Loucy (cell line): ENCODE results near the gene ABCG1.

ENCODE experiments used
- H2AFZ ChIP-seq: fragments of 200-600 bp; sonication (generic); 2 replicates; pipeline ENCODE4 v1.6.0; 2016; ENCODE audit warnings: antibody characterized with exemption, mild to moderate bottlenecking, low read length, moderate library complexity
- H3F3A ChIP-seq: fragments of 200-600 bp; 2 replicates; pipeline ENCODE4 v1.6.0; 2016; ENCODE audit warnings: antibody characterized with exemption, low read depth, mild to moderate bottlenecking
- H3K27me3 ChIP-seq: fragments of 200-600 bp; sonication (generic); 2 replicates; pipeline ENCODE4 v1.6.1; 2014; ENCODE audit warnings: low read length, mild to moderate bottlenecking; ENCODE audit not compliant: insufficient read depth, poor library complexity, severe bottlenecking
- H3K36me3 ChIP-seq: fragments of 200-600 bp; sonication (generic); 2 replicates; pipeline ENCODE4 v1.6.1; 2016; ENCODE audit warnings: low read length; ENCODE audit not compliant: insufficient read depth
- H3K4me1 ChIP-seq: fragments of 200-600 bp; sonication (generic); 2 replicates; pipeline ENCODE4 v1.5.1; 2014; ENCODE audit warnings: low read length, mild to moderate bottlenecking; ENCODE audit not compliant: insufficient read depth, poor library complexity, severe bottlenecking
- H3K4me2 ChIP-seq: fragments of 200-600 bp; sonication (generic); 2 replicates; pipeline ENCODE4 v1.6.0; 2014; ENCODE audit warnings: antibody characterized with exemption, low read length, low read depth, mild to moderate bottlenecking; ENCODE audit not compliant: poor library complexity, severe bottlenecking
- H3K4me3 ChIP-seq: fragments of 200-600 bp; sonication (generic); 2 replicates; pipeline ENCODE4 v1.5.1; 2014; ENCODE audit warnings: low read length, mild to moderate bottlenecking, mixed read lengths; ENCODE audit not compliant: poor library complexity, severe bottlenecking
- H3K79me2 ChIP-seq: fragments of 200-600 bp; sonication (generic); 2 replicates; pipeline ENCODE4 v1.6.1; 2014; ENCODE audit warnings: low read length; ENCODE audit not compliant: insufficient read depth
- H3K9ac ChIP-seq: fragments of 200-600 bp; sonication (generic); 2 replicates; pipeline ENCODE4 v1.6.0; 2014; ENCODE audit warnings: mild to moderate bottlenecking, low read depth, low read length, moderate library complexity; ENCODE audit not compliant: poor library complexity, severe bottlenecking
- H3K9me2 ChIP-seq: fragments of 200-600 bp; sonication (generic); replicated peaks from 2 replicates; pipeline ENCODE4 v1.6.1; 2016; ENCODE audit warnings: low read depth, low read length, mixed read lengths
- H3K9me3 ChIP-seq: fragments of 200-600 bp; sonication (generic); 2 replicates; pipeline ENCODE4 v1.6.1; 2014; ENCODE audit warnings: mild to moderate bottlenecking, antibody characterized with exemption, low read length, low read depth; ENCODE audit not compliant: insufficient read depth
- H4K20me1 ChIP-seq: fragments of 200-600 bp; sonication (generic); 2 replicates; pipeline ENCODE4 v1.6.0; 2014; ENCODE audit warnings: antibody characterized with exemption, low read length, mild to moderate bottlenecking; ENCODE audit not compliant: insufficient read depth, poor library complexity, severe bottlenecking
- EZH2phosphoT487 ChIP-seq: fragments of 200-600 bp; IDR thresholded peaks from 2 replicates; pipeline ENCODE4 v1.6.1; 2018; ENCODE audit warnings: antibody characterized with exemption, mild to moderate bottlenecking, moderate library complexity, borderline replicate concordance
- TF ChIP-seq, protein P1 (sequence below): fragments of 200-600 bp; sonication (generic); conservative IDR thresholded peaks from 2 replicates; pipeline ENCODE4 v1.5.1; 2014; ENCODE audit warnings: mild to moderate bottlenecking, antibody characterized with exemption, low read length

Gene ABCG1

DNA sequence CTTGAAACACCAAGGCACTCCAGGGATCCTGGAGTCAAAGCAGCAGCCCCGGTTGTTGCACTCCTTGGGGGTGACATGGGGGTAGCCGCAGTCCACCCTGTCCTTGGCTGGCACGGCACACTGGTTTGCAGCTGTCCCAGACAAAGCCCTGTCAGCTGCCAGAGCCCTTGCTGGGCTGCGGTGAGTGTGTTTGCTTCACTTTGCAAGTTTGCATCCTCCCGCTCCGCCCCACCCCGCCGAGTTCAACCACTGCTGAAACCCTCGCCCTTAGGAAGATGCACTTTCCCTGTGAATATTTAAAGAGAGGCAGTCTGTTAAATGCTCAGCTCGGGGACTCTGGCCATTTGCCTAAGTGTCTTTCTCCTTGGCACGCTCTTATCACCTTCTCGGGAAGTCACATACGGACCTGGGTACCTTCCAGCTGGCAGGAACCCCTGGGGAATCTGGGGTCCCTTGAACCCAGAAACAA lies 94.6 kb downstream of the ABCG1 start:
- Histone ChIP-seq H3K36me3 (no peaks in the 10 kb centered on the region), H3K4me1 (peaks cover 55% of the 10 kb centered on the region), H3K27me3 (no peaks in the 10 kb centered on the region), H3K79me2 (no peaks in the 10 kb centered on the region), H3K4me2 (peak overlapping the region; percentile 6), H3K9ac (peak overlapping the region; percentile 41), H3K9me2 (no peaks in the 10 kb centered on the region), H4K20me1 (no peaks in the 10 kb centered on the region), H2AFZ (no peak overlapping the region), H3F3A (no peaks in the 10 kb centered on the region), H3K4me3 (no peak overlapping the region), H3K9me3 (no peaks in the 10 kb centered on the region)
- TF ChIP-seq EZH2phosphoT487, result no peak
- TF ChIP-seq, protein P1, sequence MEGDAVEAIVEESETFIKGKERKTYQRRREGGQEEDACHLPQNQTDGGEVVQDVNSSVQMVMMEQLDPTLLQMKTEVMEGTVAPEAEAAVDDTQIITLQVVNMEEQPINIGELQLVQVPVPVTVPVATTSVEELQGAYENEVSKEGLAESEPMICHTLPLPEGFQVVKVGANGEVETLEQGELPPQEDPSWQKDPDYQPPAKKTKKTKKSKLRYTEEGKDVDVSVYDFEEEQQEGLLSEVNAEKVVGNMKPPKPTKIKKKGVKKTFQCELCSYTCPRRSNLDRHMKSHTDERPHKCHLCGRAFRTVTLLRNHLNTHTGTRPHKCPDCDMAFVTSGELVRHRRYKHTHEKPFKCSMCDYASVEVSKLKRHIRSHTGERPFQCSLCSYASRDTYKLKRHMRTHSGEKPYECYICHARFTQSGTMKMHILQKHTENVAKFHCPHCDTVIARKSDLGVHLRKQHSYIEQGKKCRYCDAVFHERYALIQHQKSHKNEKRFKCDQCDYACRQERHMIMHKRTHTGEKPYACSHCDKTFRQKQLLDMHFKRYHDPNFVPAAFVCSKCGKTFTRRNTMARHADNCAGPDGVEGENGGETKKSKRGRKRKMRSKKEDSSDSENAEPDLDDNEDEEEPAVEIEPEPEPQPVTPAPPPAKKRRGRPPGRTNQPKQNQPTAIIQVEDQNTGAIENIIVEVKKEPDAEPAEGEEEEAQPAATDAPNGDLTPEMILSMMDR, result no peak

DNA sequence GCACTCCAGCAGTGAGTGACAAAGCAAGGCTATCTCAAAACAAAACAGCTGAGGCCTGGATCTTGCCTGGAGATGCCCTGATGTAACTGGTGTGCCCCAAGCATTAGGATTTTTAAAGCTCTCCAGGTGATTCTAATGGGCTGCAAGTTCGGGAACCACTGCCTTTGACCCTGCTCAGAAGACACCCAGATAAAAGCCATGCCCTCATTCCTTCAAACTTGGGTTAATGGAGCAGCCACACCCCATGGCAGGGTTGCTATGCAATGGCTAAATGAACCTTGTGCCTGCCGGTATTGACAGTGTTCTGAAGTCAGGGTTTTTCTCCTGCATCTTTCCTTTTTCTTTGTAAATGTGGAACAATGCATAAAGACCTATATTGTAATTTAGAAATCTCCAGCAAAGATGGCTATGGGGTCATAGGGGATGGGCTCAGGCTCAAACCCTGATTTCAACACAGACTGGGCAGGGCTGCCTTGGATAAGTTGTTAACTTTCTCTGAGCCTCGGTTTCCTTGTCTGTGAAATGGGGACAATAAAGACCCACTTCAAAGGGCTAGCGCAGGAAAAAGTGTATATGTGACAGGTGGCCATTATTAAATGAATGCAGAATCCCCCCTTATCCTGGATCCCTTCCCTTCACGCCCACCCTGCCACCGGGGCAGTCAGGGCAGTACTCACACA lies 95.8 kb downstream of the ABCG1 start:
- H3K4me3 ChIP-seq, result no peak overlapping the region
- no peaks in the 10 kb centered on the region for H3K9me3 ChIP-seq
- no peaks in the 10 kb centered on the region for H3K27me3 ChIP-seq
- H3K4me2 ChIP-seq, result no peak overlapping the region
- no peaks in the 10 kb centered on the region; the same call in 1 of the 2 replicates for H3F3A ChIP-seq
- peaks cover 55% of the 10 kb centered on the region for H3K4me1 ChIP-seq
- H3K36me3 ChIP-seq, result no peaks in the 10 kb centered on the region
- H4K20me1 ChIP-seq, result no peaks in the 10 kb centered on the region
- TF ChIP-seq, protein P1, result no peak
- no peak for TF ChIP-seq EZH2phosphoT487
- H3K79me2 ChIP-seq, result no peaks in the 10 kb centered on the region
- H3K9me2 ChIP-seq, result no peaks in the 10 kb centered on the region
- no peak overlapping the region for H3K9ac ChIP-seq
- H2AFZ ChIP-seq, result no peak overlapping the region

DNA sequence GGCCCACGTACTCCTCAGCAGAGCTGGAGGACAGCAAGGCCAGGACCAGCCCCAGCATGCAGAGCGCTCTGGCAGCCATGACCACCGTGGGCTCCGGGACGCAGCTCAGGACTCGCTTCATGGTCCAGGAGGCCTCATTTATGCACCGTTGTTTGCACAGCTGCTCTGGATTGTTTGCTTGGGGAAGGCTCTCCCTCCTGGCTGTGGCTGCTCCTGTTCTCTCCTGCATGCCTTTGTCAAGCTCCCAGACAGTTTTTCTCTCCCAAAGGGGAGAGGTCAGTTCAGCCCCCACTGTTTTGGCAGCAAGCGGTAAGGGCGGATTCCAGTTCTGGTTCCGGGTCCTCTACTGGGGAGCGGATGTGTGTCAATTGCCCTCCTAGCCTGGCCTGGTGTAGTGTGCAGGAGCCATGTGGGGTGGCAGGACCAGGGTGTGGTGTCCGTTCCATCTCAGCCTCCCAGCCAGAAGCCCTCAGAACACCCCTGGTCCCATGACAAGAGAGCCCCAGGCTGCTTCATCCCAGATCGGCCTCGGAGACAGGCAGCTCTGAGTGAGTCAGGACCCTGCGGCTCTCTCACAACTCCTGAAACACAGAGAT lies 96.5 kb downstream of the ABCG1 start, which contains the start of gene TFF3:
TSS of gene TFF3 (minus strand) at position 114 of the 596 bp plus-strand sequence. CDS start at position 79, 35 bp downstream.
- TF ChIP-seq EZH2phosphoT487, result no peak
- TF ChIP-seq, protein P1, result no peak
- Histone ChIP-seq H3K36me3 (no peaks in the 10 kb centered on the region), H3K9me3 (no peaks in the 10 kb centered on the region), H3K9ac (no peak within 1 kb of the TSS), H3K9me2 (no peaks in the 10 kb centered on the region), H3K79me2 (no peaks in the 10 kb centered on the region), H3K27me3 (no peaks in the 10 kb centered on the region), H2AFZ (no peak within 1 kb of the TSS), H3K4me3 (no peak within 1 kb of the TSS), H3F3A (no peaks in the 10 kb centered on the region; the same call in 1 of the 2 replicates), H4K20me1 (no peaks in the 10 kb centered on the region), H3K4me1 (peaks cover 55% of the 10 kb centered on the region), H3K4me2 (no peak within 1 kb of the TSS)
